Pons (tissue), 1 donor: ENCODE results near the gene RETREG3.

Experiments
- DNase-seq: peaks from one replicate; pipeline ENCODE4 v3.0.0-alpha.2; 2016; ENCODE audit warnings: low spot score

Gene RETREG3

DNA sequence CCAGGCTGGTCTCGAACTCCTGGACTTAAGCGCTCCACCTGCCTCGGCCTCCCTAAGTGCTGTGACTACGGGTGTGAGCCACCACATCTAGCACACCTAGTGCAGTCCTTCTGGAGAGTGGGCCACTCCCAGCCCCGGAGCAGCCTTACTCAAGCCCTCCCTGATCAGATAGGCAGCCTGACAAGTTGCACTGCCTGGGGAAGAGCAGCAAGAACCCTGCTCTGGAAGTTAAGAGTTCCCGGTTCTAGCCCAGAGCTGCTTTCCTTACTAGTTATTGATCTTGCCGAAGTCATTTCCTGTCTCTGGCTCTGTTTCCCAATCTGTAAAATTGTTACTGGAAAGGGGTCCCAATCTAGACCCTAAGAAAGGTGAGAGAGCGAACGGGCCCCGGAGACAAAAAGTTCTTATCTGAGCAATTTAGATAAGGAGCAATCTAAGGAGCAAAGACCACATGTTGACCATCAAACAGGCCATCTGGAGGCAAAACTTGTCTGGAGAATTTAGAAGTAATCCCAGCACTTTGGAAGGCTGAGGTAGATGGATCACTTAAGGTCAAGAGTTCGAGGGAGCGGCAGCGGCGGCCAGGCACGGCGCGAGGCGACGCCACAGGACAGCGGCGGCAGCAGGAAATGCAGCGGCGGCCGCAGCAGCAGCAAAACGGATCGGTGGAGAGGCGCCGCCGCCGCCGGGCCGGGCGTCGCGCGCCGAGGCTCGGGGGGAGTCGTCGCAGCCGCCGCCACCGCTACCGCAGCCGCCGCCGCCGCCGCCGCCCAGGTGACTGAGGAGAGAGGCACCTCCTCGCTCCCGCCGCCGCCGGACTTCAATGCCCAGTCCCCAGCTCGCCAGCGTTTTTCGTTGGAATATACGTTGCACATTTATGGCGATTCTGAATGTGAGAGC, 77.5 kb downstream of the RETREG3 start:
- no peak for DNase-seq

DNA sequence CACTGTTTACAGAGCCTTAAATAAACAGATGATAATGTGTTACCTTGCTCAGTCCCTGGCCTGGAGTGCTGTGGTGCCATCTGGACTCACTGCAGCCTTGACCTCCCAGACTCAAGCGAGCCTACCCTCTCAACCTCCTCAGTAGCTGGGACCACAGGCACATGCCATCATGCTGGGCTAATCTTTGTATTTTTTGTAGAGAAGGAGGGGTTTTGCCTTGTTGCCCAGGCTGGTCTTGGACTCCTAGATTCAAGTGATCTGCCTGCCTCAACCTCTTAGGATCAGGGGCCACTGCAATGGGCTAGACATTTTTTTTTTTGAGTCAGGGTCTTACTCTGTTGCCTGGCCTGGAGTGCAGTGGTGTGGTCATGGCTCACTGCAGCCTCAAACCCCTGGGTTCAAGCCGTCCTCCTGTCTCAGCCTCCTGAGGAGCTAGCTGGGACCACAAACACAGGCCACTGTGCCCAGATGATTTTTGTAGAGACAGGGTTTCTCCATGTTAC, 78.2 kb downstream of the RETREG3 start:
- DNase-seq, result no peak
